Sigmoid colon (tissue), 3 donors: ENCODE measurements around the gene EMX2.

Experiments used
- CTCF ChIP-seq, 4 experiments: fragments of 450-650 bp in 3 of 4; fragments of 200-600 bp in 1 of 4; IDR thresholded peaks; one replicate each; pipeline ENCODE4 v1.5.1; 2016 to 2019; ENCODE audit warnings: antibody characterized with exemption in 4 of 4, mild to moderate bottlenecking in 3 of 4, moderate library complexity in 2 of 4
- POLR2A ChIP-seq, 2 donors: fragments of 450-650 bp; IDR thresholded peaks; one replicate each; pipeline ENCODE4 v1.6.1; 2016; ENCODE audit warnings: antibody characterized with exemption in 2 of 2, mild to moderate bottlenecking in 2 of 2, moderate library complexity in 2 of 2

DNA sequence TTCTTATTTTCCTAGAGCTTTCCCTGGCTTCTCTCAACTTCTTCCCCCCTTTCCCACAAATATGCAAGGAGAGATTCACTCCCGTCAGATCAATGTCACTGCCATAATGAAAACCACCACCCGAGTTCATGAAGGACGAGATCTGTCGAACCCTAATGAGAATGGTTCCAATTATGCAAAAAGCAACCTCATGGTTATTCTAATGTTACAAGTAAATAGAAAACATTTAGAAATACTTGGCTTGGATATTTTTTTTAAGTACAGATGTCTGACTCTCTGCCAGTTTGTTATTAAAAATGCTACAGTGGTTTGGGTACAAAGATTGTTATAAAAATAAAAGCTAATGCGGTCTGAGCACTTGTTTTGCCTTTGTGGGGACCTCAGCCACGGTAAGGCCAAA is 25.9 kb upstream of the EMX2 start:
- TF ChIP-seq POLR2A (IDR thresholded peaks at IDR 0.05) (no peak), CTCF (IDR thresholded peaks at IDR 0.05) (no peak)
